HCT116 (cell line): Measurements from ENCODE around the gene GCK.

Experiments used
- ATF3 ChIP-seq: IDR thresholded peaks from 2 replicates; pipeline ENCODE4 v1.6.1; 2012
- CEBPB ChIP-seq: IDR thresholded peaks from 2 replicates; pipeline ENCODE4 v1.6.1; 2012; ENCODE audit warnings: low read depth
- CTCF ChIP-seq, 3 experiments: fragments of 200-600 bp in 1 of 3; sonication (generic) in 1 of 3; IDR thresholded peaks in 2 of 3; conservative IDR thresholded peaks in 1 of 3; 2 replicates each; pipeline ENCODE4 v1.5.1; 2012 to 2017; ENCODE audit warnings: low read depth in 2 of 3, low read length in 2 of 3, antibody characterized with exemption in 1 of 3, borderline replicate concordance in 1 of 3, control low read depth in 1 of 3, mild to moderate bottlenecking in 1 of 3, mixed read lengths in 1 of 3, mixed run types in 1 of 3, moderate library complexity in 1 of 3; ENCODE audit not compliant: insufficient read depth in 1 of 3
- EZH2 ChIP-seq: fragments of 200-600 bp; sonication (generic); IDR thresholded peaks from 2 replicates; pipeline ENCODE4 v1.6.1; 2017; ENCODE audit warnings: antibody characterized with exemption, mixed run types
- EZH2phosphoT487 ChIP-seq: fragments of 200-600 bp; IDR thresholded peaks from 2 replicates; pipeline ENCODE4 v1.6.1; 2018; ENCODE audit warnings: antibody characterized with exemption, borderline replicate concordance
- FOSL1 ChIP-seq: IDR thresholded peaks from 2 replicates; pipeline ENCODE4 v1.6.1; 2012; ENCODE audit warnings: low read depth
- JUND ChIP-seq: IDR thresholded peaks from 2 replicates; pipeline ENCODE4 v1.6.1; 2012
- MAX ChIP-seq: IDR thresholded peaks from 2 replicates; pipeline ENCODE4 v1.6.1; 2012
- POLR2A ChIP-seq: IDR thresholded peaks from 2 replicates; pipeline ENCODE4 v1.7.0; 2011; ENCODE audit warnings: borderline replicate concordance; ENCODE audit not compliant: insufficient read depth, insufficient read length; ENCODE audit errors: extremely low read depth
- POLR2AphosphoS5 ChIP-seq: IDR thresholded peaks from 2 replicates; pipeline ENCODE4 v1.6.1; 2011; ENCODE audit warnings: mild to moderate bottlenecking, low read depth, low read length, moderate library complexity
- REST ChIP-seq: IDR thresholded peaks from 2 replicates; pipeline ENCODE4 v1.6.1; 2012; ENCODE audit warnings: low read depth
- YY1 ChIP-seq: IDR thresholded peaks from 2 replicates; pipeline ENCODE4 v1.6.1; 2011; ENCODE audit warnings: low read length, low read depth, moderate library complexity, mild to moderate bottlenecking; ENCODE audit not compliant: insufficient replicate concordance; ENCODE audit errors: extremely low read depth
- ZBTB33 ChIP-seq: IDR thresholded peaks from 2 replicates; pipeline ENCODE4 v1.6.1; 2011; ENCODE audit warnings: mild to moderate bottlenecking, low read length, moderate library complexity; ENCODE audit not compliant: insufficient replicate concordance; ENCODE audit errors: extremely low read depth
- ZNF274 ChIP-seq: fragments of 200-500 bp; sonication (Bioruptor generic); IDR thresholded peaks from 2 replicates; pipeline ENCODE4 v1.6.1; 2014; ENCODE audit warnings: mild to moderate bottlenecking, low read depth, low read length, inconsistent platforms

GRCh38 chr7:44120395-44120794 is 68.8 kb downstream of the GCK start:
- TF ChIP-seq CTCF (IDR thresholded peaks at IDR 0.05 in 2 of 3, conservative IDR thresholded peaks at IDR 0.05 in 1 of 3; ENCODE audit: borderline replicate concordance in 1 of 3, insufficient read depth in 1 of 3, low read depth in 2 of 3, low read length in 2 of 3) (no peak), YY1 (no peak), EZH2 (no peak), ATF3 (no peak), REST (no peak), JUND (no peak), ZNF274 (no peak), POLR2AphosphoS5 (no peak), EZH2phosphoT487 (no peak), POLR2A (no peak), CEBPB (no peak), MAX (no peak), ZBTB33 (no peak), FOSL1 (no peak)
